ENCODE results near the gene BFSP2.
"Not testable (repeated sequence)": the region's sequence is repeated elsewhere in the genome, so short reads cannot be mapped to it uniquely, and the experiment has no call there.

Gene BFSP2

GRCh38 chr3:133521946-133522345, 122.1 kb downstream of the BFSP2 start:
- no peak for DNase-seq (ENCODE audit: low read depth)
- TF ChIP-seq CTCF (IDR thresholded peaks at IDR 0.05; ENCODE audit: insufficient read depth, low read depth, low read length, missing control alignments), result no peak
- no peak overlapping the region for H3K4me3 ChIP-seq (ENCODE audit: low read length)

- H3K4me3 ChIP-seq (ENCODE audit: low read length); DNase-seq (ENCODE audit: low read depth): not testable (repeated sequence)
Observed at GRCh38 chr3:133523758-133524157, 123.9 kb downstream of the BFSP2 start.

Measured in epithelial cell of esophagus (primary cell).